ENCODE data around the gene PARM1. TPM values are rescaled to one million over a fixed set of nuclear protein-coding genes. Genes with fewer than 3 reads are reported as not detected.

Gene PARM1
- total and polyA plus RNA-seq, 12 donors, result 19.7 to 119 (median 71.6) TPM

DNA sequence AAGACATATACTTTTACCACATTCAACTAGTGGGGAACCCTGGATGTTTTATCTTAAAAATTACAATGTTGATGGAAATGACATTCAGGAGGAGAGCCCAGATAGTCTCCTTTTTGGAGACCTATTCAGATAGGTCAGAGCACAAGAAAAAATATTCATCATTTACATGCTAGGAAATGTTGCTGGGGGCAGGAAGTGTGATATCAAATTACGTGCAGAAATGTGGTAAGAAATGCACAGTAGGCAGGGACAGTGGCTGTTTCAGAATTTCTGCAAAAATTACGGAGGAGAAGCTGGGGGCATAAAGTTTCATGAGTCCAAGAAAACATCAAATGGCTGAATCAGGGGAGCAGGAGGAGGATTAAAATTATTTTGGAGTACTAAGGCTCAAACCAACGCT is 8.2 kb downstream of the PARM1 start:
- whole genome bisulfite sequencing, 2 donors, result 69 to 71% methylated on average over 3 of the region's 3 CpGs
- H3K9me3 ChIP-seq, result no peaks in the 10 kb centered on the region
- DNase-seq (no peak), ATAC-seq (no peak)
- intact Hi-C loops (cut with DNase I), result no loop called here
- peaks cover 0 to 44% (median 6%) of the 10 kb centered on the region in 9 donors for H3K4me1 ChIP-seq
- TF ChIP-seq, protein P1, sequence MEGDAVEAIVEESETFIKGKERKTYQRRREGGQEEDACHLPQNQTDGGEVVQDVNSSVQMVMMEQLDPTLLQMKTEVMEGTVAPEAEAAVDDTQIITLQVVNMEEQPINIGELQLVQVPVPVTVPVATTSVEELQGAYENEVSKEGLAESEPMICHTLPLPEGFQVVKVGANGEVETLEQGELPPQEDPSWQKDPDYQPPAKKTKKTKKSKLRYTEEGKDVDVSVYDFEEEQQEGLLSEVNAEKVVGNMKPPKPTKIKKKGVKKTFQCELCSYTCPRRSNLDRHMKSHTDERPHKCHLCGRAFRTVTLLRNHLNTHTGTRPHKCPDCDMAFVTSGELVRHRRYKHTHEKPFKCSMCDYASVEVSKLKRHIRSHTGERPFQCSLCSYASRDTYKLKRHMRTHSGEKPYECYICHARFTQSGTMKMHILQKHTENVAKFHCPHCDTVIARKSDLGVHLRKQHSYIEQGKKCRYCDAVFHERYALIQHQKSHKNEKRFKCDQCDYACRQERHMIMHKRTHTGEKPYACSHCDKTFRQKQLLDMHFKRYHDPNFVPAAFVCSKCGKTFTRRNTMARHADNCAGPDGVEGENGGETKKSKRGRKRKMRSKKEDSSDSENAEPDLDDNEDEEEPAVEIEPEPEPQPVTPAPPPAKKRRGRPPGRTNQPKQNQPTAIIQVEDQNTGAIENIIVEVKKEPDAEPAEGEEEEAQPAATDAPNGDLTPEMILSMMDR (IDR thresholded peaks at IDR 0.05), result no peak
- peaks cover 0 to 4% (median 0%) of the 10 kb centered on the region in 7 donors for H3K27me3 ChIP-seq
- no peak overlapping the region for H3K27ac ChIP-seq
- H3K4me3 ChIP-seq, result no peak overlapping the region
- H3K36me3 ChIP-seq, result no peaks in the 10 kb centered on the region

DNA sequence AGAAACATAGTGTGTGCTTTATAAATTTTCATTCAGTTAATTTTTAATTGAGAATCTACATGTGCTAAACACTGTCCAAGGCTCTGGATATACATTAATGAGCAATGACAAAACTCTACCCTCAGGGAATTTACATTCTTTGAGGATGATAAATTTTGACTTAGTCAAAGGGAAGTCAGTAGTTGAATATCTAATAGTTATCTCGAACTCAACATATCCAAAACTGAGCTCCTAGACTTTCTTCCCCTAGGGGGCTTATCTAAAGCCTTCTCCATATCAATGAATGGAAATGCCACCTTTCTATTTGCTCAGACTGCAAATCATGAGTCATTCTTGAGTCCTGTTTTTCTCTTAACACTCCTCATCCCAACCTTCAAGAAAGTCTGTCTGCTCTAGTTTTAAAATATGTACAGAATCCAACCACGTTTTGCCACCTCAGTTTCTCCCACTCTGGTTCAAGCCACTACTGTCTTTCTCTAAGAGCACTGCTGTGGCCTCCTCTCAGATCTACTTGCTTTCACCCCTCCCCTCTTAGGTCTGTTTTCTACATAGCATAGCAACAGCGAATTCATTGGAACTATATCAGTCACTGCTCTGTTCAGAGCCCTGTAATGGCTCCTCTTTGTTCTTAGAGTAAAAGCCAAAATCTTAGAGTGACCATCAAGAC is 9.5 kb downstream of the PARM1 start:
- H3K27me3 ChIP-seq, result peaks cover 0 to 4% (median 0%) of the 10 kb centered on the region in 7 donors
- DNase-seq, result no peak
- intact Hi-C loops (cut with DNase I), result loop anchor here in 1 of 10 donors (2.0 kb wide), 1 partner anchor 58 kb away; no protein-coding TSS in a partner anchor
- TF ChIP-seq, protein P1 (IDR thresholded peaks at IDR 0.05), result no peak
- no peaks in the 10 kb centered on the region for H3K36me3 ChIP-seq
- no peak overlapping the region for H3K4me3 ChIP-seq
- ATAC-seq, result peak in 1 of 8 donors; percentile 20
- WGBS, 2 donors, result 63 to 79% methylated on average over 3 of the region's 3 CpGs
- peaks cover 0 to 45% (median 6%) of the 10 kb centered on the region in 9 donors for H3K4me1 ChIP-seq
- no peak overlapping the region for H3K27ac ChIP-seq
- H3K9me3 ChIP-seq, result no peaks in the 10 kb centered on the region

DNA sequence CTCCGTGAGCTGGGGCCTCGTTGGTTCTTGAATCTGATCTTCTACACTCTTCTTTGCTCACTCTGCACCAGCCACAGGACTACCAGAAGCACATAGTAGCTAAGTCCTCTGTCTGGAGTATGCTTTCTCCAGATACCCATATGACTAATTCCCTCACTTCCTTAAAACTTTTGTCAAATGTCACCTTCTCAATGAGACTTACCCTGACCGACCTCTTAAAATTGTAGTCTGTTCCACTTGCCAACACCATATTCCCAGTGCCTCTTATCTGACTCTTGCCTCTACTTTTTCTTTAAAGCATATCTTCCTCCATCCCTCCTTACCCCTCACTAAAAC is 10.0 kb downstream of the PARM1 start:
- intact Hi-C loops (cut with DNase I), result loop anchor here in 1 of 10 donors (2.0 kb wide), 1 partner anchor 58 kb away; no protein-coding TSS in a partner anchor
- no peak for ATAC-seq
- 70 to 77% methylated on average over 3 of the region's 3 CpGs for WGBS, 2 donors

DNA sequence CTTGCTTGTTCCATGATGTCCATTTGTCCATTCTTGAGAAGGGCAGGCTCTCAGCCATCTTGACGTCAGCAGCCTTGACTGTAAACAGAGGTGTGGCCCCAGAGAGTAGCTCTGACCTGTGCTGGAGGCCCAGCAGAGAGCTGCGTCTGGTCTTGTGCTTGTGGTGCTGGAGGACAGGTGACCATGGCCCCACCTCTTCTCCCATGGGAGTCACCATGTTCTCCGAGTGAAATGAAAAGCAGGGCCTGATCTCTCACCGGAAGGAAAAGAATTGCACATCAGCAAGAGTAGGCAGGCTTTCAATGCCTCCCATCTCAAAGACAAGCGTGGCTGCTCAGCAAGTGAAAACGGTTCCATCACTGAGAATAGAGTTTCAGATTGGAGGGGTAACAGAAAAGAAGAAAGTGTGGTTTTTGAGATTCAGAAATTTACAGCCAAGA is 11.5 kb downstream of the PARM1 start:
- intact Hi-C loops (cut with DNase I), result no loop called here
- Histone ChIP-seq H3K9me3 (no peaks in the 10 kb centered on the region), H3K4me1 (peaks cover 0 to 37% (median 6%) of the 10 kb centered on the region in 9 donors), H3K36me3 (no peaks in the 10 kb centered on the region), H3K27me3 (no peaks in the 10 kb centered on the region), H3K27ac (no peak overlapping the region), H3K4me3 (no peak overlapping the region)
- DNase-seq (no peak), ATAC-seq (peak in 3 of 8 donors; percentile 33 to 36 (median 35))
- TF ChIP-seq, protein P1 (IDR thresholded peaks at IDR 0.05), result no peak
- 57 to 66% methylated on average over 6 of the region's 6 CpGs for WGBS, 2 donors

More for the DNA sequence above, 10.0 kb downstream of the PARM1 start:
- DNase-seq, result no peak
- Histone ChIP-seq H3K36me3 (no peaks in the 10 kb centered on the region), H3K27me3 (peaks cover 0 to 4% (median 0%) of the 10 kb centered on the region in 7 donors), H3K9me3 (no peaks in the 10 kb centered on the region), H3K4me3 (no peak overlapping the region), H3K4me1 (peaks cover 0 to 44% (median 9%) of the 10 kb centered on the region in 9 donors), H3K27ac (no peak overlapping the region)
- TF ChIP-seq, protein P1 (IDR thresholded peaks at IDR 0.05), result no peak
